HG03460 (cell line): ENCODE data around the gene SERGEF.
"Not testable (repeated sequence)": the region's sequence is repeated elsewhere in the genome, so short reads cannot be mapped to it uniquely, and the experiment has no call there.

Experiments
- ATAC-seq: cut with Tn5 transposase; IDR thresholded peaks from one replicate; pipeline ENCODE4 v1.9.1; 2021; ENCODE audit not compliant: unreplicated experiment

The SERGEF gene

GRCh38 chr11:18000760-18001159 is 12.1 kb downstream of the SERGEF start:
- ATAC-seq, result peak; percentile 96

DNA sequence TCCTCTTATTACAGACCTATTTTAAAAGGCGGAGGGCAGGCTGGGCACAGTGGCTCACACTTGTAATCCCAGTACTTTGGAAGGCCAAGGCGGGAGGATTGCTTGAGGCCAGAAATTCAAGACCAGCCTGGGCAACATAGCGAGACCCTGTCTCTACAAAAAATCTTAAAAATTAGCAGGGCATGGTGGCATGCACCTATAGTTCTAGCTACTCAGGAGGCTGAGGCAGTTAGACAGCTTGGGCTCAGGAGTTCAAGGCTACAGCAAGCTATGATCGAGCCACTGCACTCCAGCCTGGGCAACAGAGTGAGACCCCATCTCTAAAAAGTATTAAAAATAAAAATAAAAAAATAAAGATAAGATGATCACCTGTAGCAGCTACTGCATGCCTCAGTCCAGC is 12.7 kb downstream of the SERGEF start:
- not testable (repeated sequence) for ATAC-seq

- ATAC-seq, result no peak
These were observed 19.9 kb downstream of the SERGEF start for GRCh38 chr11:17992916-17993315.

DNA sequence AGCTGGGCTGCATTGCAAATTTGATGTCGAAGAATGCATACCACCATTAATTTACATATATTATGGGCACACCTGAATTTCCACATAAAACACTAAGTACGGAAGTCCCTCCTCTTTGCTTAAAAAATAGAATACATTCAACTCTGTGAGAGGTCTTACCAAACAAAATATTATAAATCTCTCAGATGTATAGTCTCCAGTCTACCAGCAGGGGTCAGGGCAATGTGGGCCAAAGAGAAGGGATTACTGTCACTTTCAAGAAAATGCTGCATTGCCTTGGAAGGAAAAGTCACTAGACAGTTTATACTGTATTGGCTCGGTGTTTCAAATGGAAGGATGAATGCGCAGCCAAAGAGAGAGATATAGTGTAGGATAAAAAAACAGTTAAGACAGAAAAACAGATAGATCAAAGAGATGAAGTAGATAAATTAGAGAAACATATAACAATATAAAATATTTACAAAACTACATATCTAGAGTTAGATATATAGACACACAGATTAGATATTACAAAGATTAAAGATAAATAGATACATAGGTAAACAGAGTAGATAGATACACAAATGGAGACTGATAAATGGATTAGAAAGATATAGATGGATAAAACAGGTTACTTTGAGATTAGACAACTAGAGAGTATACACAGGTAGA is 20.9 kb downstream of the SERGEF start:
- ATAC-seq, result peak; percentile 84

- no peak for ATAC-seq
These were observed 23.5 kb downstream of the SERGEF start for GRCh38 chr11:17989306-17989705.

DNA sequence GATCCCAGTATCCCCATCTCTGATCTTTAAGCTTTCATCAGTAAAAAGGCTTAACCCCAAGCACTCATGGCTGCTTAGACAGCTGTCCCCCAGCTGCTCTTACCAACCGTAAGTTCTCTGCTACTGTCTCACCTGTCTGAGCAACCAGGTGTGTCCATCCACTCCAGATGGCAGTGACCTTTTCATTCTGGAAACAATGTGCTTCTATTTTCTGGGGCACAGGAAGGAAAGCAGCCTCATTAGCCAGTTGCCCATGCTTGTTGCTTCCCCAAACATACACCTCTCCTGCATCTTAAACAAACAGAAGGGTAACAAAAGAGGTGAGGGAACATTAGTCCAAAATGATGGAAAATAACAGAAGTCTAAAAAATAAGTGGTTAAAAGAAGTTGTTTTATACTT is 24.4 kb downstream of the SERGEF start:
- no peak for ATAC-seq

DNA sequence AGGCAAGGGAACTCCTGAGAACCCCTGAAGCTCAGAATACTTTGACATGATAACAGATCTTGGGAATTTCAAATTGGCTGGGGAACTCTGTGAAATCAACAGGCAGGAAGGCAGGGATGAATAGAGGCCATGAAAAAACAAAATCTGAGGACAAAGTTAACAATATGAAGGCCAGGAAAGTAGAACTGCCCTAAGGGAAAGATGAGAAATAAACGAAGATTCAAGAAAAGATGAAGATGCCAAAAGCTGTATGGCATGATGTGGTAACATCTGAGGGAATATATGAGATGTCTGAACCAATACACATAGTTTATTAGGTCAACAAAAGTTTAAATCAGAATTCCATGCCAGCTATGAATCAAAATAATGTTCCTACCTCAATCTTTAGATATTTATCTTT is 25.0 kb downstream of the SERGEF start:
- no peak for ATAC-seq

GRCh38 chr11:17986711-17987220 is 26.1 kb downstream of the SERGEF start:
- ATAC-seq, result no peak

DNA sequence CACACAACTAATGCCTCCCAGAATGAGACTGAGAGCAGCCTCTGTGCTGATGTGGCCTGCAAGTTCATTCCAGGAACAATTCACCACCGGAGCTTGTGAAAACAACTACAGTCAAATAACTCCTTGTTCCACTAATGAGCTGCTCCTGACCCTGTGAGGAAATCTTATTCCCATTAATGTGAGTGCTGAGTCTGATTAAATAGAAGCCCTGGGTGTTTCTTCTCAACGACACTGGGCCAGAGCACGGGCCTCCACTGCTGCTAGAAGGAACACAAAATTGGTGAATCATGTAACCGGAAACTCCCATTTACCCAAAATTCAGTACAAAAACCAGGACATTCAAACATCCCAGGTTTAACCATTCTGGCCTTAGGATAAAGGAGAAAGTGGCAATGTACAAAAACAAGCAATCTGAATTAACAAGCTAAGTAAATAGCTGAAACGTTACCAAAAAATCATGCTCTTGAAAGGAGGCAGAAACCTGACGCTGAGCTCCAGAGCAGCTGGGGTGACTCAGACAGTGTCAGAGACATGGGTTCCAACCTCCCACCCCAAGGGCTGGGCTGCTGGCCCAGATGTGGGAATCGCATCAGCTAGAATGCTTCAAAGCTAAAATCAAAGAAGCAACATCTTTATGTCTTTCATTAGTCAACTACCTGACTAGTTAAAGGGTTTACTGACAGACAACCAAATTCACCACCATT is 26.7 kb downstream of the SERGEF start:
- no peak for ATAC-seq

DNA sequence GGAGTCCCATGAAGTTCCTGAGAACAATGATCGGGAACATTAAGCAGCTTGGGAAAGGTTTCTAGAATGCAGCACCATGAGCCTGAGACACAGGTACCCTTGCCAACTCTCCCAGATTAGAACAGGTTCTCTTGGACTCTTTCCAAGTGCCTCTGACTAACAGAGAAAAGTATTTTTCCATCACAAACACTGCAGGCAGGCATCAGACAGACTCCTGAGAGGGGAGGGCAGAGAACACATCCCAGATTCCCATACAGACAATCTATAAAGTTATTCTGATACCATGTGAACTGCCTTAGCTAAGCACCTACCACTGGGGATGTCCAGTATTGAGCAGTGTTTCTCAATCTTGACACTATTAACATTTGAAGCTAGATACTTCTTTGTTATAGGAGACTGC is 27.3 kb downstream of the SERGEF start:
- ATAC-seq, result no peak

DNA sequence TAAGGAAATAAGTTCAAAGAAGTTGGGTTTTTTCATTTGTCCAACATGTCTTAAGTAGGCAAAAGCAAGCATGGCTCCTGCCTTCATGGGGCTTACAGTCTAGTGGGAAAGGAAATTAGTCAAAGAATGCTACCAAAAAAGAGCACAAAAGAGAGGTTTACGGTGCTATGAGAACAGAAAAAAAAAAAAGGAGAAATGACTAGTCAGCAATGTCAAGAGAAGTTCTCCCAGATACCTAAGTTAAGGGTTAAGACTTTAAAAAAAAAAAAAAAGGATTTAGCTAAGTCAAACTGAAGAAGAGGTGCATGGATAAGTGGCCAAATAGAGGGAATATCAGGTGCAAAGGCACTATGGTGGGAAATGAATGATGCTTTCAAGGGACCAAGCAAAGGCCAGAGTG is 29.3 kb downstream of the SERGEF start:
- ATAC-seq, result no peak

DNA sequence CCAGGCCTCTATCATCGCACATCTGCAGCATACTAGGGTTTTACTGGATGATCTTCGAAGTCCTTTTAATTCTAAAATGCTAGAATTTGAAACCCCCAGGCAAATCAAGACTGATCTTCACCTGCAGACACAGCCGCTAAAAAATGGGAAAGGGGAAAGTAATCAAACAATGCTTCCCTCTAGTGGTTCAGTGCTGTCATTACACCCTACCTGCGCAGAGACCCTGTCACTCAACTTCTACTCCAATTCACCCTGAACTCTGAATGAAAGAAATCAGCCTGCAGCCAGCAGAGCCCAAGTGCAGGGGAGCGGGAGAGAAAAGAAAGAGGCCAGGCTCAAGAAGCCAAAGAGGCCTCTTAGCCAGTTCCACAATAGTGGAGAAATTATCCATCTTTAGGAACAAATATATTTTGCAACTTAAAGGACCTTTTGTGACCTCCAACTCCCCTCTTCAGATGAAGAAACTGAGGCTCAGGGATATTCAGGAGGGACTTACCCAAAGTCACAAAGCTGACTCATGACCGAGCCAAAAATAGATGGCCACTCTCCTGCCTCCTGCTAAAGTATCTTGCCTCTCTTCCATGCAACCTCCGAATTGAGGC is 33.0 kb downstream of the SERGEF start:
- no peak for ATAC-seq

GRCh38 chr11:17978553-17979287 is 34.1 kb downstream of the SERGEF start:
- no peak for ATAC-seq

DNA sequence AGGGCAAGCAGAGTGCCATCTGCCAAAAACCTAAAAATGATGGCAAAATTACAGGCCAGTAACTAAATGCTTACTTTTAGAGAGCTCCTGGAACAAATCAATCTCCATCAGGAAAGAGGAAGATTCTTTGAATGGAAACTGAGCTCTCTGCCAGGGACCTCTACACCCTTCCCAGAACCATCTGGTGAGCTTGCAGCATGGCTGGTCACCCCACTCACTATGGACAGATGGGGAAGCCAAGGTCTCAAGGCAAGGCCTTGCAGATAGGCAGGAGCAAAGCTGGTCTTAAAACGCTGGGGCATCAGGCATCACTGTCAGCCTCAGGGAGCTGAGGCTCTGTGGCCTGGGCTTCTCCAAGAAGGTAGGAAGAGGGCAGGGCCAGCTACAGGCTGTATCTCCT is 36.2 kb downstream of the SERGEF start:
- ATAC-seq, result no peak

- ATAC-seq, result no peak
These were observed 38.6 kb downstream of the SERGEF start for GRCh38 chr11:17974246-17974645.

- ATAC-seq, result no peak
These were observed 39.9 kb downstream of the SERGEF start for GRCh38 chr11:17972987-17973386.

DNA sequence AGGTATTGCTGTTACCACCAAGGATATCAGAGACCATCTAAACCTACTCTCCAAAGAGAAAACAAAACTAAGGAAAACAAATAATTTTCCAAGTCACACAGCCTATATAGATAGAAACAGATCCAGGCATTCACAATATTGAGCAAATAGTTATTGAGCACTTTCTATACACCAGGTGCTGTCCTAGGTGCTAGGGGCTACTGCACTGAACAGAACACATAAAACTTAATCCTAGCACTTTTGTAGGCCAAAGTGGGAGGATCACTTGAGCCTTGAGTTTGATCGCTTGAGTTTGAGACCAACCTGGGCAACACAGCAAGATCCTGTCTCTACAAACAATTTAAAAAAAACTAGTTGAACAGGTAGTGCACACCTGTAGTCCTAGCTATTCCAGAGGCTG is 44.6 kb downstream of the SERGEF start:
- no peak for ATAC-seq

DNA sequence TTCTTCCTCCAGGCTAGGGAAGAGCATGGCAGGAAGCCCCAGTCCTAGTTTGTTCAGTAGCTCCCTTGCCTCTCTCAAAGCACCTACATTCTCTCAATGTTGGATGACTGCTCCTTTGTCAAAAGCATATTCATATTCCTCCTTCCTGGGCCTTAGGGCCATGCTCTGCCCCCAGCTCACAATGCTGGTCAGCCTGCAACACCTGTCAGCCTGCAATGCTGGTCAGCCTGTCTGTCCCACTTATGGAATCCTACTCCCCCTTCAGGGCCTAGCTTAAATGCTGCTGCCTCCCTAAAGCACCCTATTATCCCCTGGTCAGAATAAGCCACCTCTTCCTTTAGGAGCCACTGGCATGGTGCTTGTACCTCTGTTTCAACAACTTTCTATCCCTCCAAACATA is 45.2 kb downstream of the SERGEF start:
- ATAC-seq, result no peak

DNA sequence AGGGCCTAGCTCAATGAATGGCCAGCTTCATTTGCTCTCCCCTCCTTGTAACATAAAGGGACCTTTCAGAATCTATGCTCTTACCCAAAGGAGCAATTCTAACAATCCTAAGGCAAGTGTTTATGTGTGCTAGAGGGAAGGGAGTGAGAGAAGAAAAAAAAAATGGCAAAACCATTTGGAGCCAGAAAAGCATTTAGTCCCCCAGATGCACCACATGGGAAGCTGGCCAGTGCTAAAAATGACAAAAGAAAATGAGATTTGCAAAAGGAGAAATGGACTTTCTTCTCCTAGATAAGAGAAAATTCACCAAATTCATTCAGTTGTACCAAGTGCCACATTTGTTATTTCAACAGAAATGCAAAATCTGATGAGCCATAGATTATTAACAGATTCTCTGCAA is 52.8 kb downstream of the SERGEF start:
- ATAC-seq, result no peak

DNA sequence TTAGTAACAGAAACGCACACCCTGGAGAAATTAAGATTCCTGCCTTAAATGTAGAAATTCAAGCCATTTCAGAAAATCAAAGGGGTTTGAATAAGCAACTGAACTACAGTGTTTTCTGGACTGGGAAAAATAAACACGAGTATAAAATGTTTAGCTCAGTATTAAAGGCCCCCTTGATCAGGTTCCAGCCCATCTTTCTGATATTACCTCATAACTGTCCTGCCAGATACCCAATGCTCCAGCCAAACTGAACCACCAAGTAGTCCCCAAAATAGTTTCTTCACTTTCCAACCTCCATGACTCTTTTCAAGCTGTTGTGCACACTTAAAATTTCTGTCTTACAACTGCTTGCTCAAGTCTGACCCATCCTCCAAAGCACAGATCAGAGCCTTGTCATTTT is 54.4 kb downstream of the SERGEF start:
- ATAC-seq, result no peak

- no peak for ATAC-seq
These were observed 58.2 kb downstream of the SERGEF start for GRCh38 chr11:17954395-17955252.
